Tibial artery (tissue), 4 donors: ENCODE results near the gene PKP3.

Source experiments
- DNase-seq, 2 donors: peaks; one replicate each; pipeline ENCODE4 v3.0.0-alpha.2; 2019
- H3K27ac ChIP-seq, 2 donors: fragments of 200-600 bp; sonication (generic) in 1 of 2; 1 replicate in 1 of 2; 2 replicates in 1 of 2; pipeline ENCODE4 v1.5.1; 2018 to 2019; ENCODE audit warnings: mild to moderate bottlenecking in 1 of 2
- H3K27me3 ChIP-seq, 2 donors: fragments of 200-600 bp; sonication (generic) in 1 of 2; one replicate each; pipeline versions ENCODE4 v1.5.1 to v1.6.0; 2016 to 2019
- H3K36me3 ChIP-seq, 3 donors: fragments of 200-600 bp; sonication (generic) in 2 of 3; one replicate each; pipeline ENCODE4 v1.5.1; 2016 to 2019; ENCODE audit warnings: mild to moderate bottlenecking in 2 of 3
- H3K4me1 ChIP-seq, 4 donors: fragments of 200-600 bp; sonication (generic) in 2 of 4; 1 replicate in 3 of 4; 2 replicates in 1 of 4; pipeline ENCODE4 v1.5.1; 2016 to 2019
- H3K4me3 ChIP-seq, 2 donors: fragments of 200-600 bp; sonication (generic) in 1 of 2; 1 replicate in 1 of 2; 2 replicates in 1 of 2; pipeline ENCODE4 v1.5.1; 2018 to 2019; ENCODE audit warnings: mild to moderate bottlenecking in 2 of 2
- H3K9me3 ChIP-seq, 3 donors: fragments of 200-600 bp; sonication (generic) in 1 of 3; one replicate each; pipeline ENCODE4 v1.5.1; 2016 to 2019
- CTCF ChIP-seq, 2 experiments: fragments of 200-600 bp in 1 of 2; fragments of 450-650 bp in 1 of 2; IDR thresholded peaks; one replicate each; pipeline ENCODE4 v1.5.1; 2017 to 2019; ENCODE audit warnings: antibody characterized with exemption in 2 of 2, mild to moderate bottlenecking in 1 of 2, moderate library complexity in 1 of 2
- intact Hi-C: fragments of 100-400 bp; cut with DNase I; formaldehyde crosslinking; loops from one replicate; pipeline ENCODE4 v1.15.0; 2023; ENCODE audit warnings: low total_unique reads

PKP3 gene

GRCh38 chr11:395866-396265 is 1.9 kb downstream of the PKP3 start:
- no peak overlapping the region for H3K27ac ChIP-seq
- intact Hi-C loops = no loop called here
- no peak overlapping the region for H3K4me3 ChIP-seq

GRCh38 chr11:396511-396947 is 2.5 kb downstream of the PKP3 start:
- Histone ChIP-seq H3K9me3 (no peaks in the 10 kb centered on the region), H3K4me1 (peaks cover 0 to 44% (median 9%) of the 10 kb centered on the region in 4 donors), H3K27ac (no peak overlapping the region), H3K27me3 (peaks cover 0 to 63% of the 10 kb centered on the region in 2 donors), H3K4me3 (peak overlapping the region; percentile 40 to 47), H3K36me3 (peaks cover 0 to 19% (median 0%) of the 10 kb centered on the region in 3 donors)
- no peak for TF ChIP-seq CTCF (IDR thresholded peaks at IDR 0.05)
- intact Hi-C loops = no loop called here
- DNase-seq = no peak

More at GRCh38 chr11:395866-396265, 1.9 kb downstream of the PKP3 start:
- no peak for DNase-seq
- peaks cover 0 to 44% (median 9%) of the 10 kb centered on the region in 4 donors for H3K4me1 ChIP-seq
- no peak for TF ChIP-seq CTCF (IDR thresholded peaks at IDR 0.05)
- H3K36me3 ChIP-seq = peaks cover 0 to 19% (median 0%) of the 10 kb centered on the region in 3 donors
- H3K9me3 ChIP-seq = no peaks in the 10 kb centered on the region
- peaks cover 0 to 69% of the 10 kb centered on the region in 2 donors for H3K27me3 ChIP-seq

GRCh38 chr11:396948-397548 is 3.0 kb downstream of the PKP3 start:
- peaks cover 0 to 58% of the 10 kb centered on the region in 2 donors for H3K27me3 ChIP-seq
- peak overlapping the region; percentile 40 to 47 for H3K4me3 ChIP-seq
- H3K4me1 ChIP-seq = peaks cover 0 to 44% (median 9%) of the 10 kb centered on the region in 4 donors
- TF ChIP-seq CTCF (IDR thresholded peaks at IDR 0.05) = peak; percentile 52 to 55
- DNase-seq = no peak
- intact Hi-C loops = no loop called here
- H3K27ac ChIP-seq = no peak overlapping the region
- no peaks in the 10 kb centered on the region for H3K9me3 ChIP-seq
- H3K36me3 ChIP-seq = peaks cover 0 to 19% (median 0%) of the 10 kb centered on the region in 3 donors

- no peak overlapping the region for H3K4me3 ChIP-seq
- intact Hi-C loops = no loop called here
- H3K27me3 ChIP-seq = peaks cover 0 to 49% of the 10 kb centered on the region in 2 donors
- peaks cover 0 to 38% (median 9%) of the 10 kb centered on the region in 4 donors for H3K4me1 ChIP-seq
- no peaks in the 10 kb centered on the region for H3K9me3 ChIP-seq
- no peak for DNase-seq
- H3K36me3 ChIP-seq = peaks cover 0 to 28% (median 0%) of the 10 kb centered on the region in 3 donors
- no peak overlapping the region for H3K27ac ChIP-seq
- no peak for TF ChIP-seq CTCF (IDR thresholded peaks at IDR 0.05)
Observed at GRCh38 chr11:398826-399225, 4.8 kb downstream of the PKP3 start.

GRCh38 chr11:399731-400211 is 5.8 kb downstream of the PKP3 start:
- no peak overlapping the region for H3K4me3 ChIP-seq
- intact Hi-C loops = no loop called here
- H3K4me1 ChIP-seq = peaks cover 0 to 38% (median 9%) of the 10 kb centered on the region in 4 donors
- no peak for TF ChIP-seq CTCF (IDR thresholded peaks at IDR 0.05)
- no peak overlapping the region for H3K27ac ChIP-seq
- peaks cover 0 to 39% of the 10 kb centered on the region in 2 donors for H3K27me3 ChIP-seq
- no peak for DNase-seq
- no peaks in the 10 kb centered on the region for H3K9me3 ChIP-seq
- H3K36me3 ChIP-seq = peaks cover 0 to 38% (median 0%) of the 10 kb centered on the region in 3 donors
